SK-N-SH treated with all-trans-retinoic acid at 6 μM for 48 hours (cell line): Measurements from ENCODE around the gene CDK3.

ENCODE experiments used
- ATAC-seq: fragments of 200-7000 bp; cut with Tn5 transposase; 3 replicates; pipeline ENCODE4 v1.9.1; 2020; ENCODE audit warnings: mild to moderate bottlenecking, moderate library complexity
- ARNTL ChIP-seq: fragments of 450-650 bp; formaldehyde crosslinking; IDR thresholded peaks from 2 replicates; pipeline ENCODE4 v1.5.0; 2020; ENCODE audit warnings: low read depth, mild to moderate bottlenecking, moderate library complexity, borderline replicate concordance
- CSDC2 ChIP-seq: fragments of 250-450 bp; sonication (Bioruptor Pico); IDR thresholded peaks from 2 replicates; pipeline ENCODE4 v1.5.0; 2020; ENCODE audit warnings: mild to moderate bottlenecking, moderate library complexity
- ESRRG ChIP-seq: fragments of 250-450 bp; sonication (Bioruptor Pico); IDR thresholded peaks from 2 replicates; pipeline ENCODE4 v1.6.1; 2021; ENCODE audit warnings: mild to moderate bottlenecking
- ISL1 ChIP-seq: fragments of 250-450 bp; sonication (Bioruptor Pico); IDR thresholded peaks from 2 replicates; pipeline ENCODE4 v2.1.2; 2022; ENCODE audit warnings: mild to moderate bottlenecking, moderate library complexity
- OSR1 ChIP-seq: fragments of 250-450 bp; sonication (Bioruptor Pico); IDR thresholded peaks from 2 replicates; pipeline ENCODE4 v1.8.0; 2022; ENCODE audit warnings: moderate library complexity, mild to moderate bottlenecking, inconsistent platforms
- POU6F1 ChIP-seq: fragments of 250-450 bp; sonication (Bioruptor Pico); IDR thresholded peaks from 2 replicates; pipeline ENCODE4 v1.8.0; 2021; ENCODE audit warnings: low read depth, mild to moderate bottlenecking, moderate library complexity, borderline replicate concordance
- PPARA ChIP-seq: fragments of 250-450 bp; sonication (Bioruptor Pico); IDR thresholded peaks from 2 replicates; pipeline ENCODE4 v1.5.0; 2020; ENCODE audit warnings: mild to moderate bottlenecking, borderline replicate concordance
- RARB ChIP-seq: fragments of 250-450 bp; sonication (Bioruptor Pico); IDR thresholded peaks from 2 replicates; pipeline ENCODE4 v1.8.0; 2021; ENCODE audit warnings: mild to moderate bottlenecking, moderate library complexity
- SNAI2 ChIP-seq: fragments of 250-450 bp; sonication (Bioruptor Pico); IDR thresholded peaks from 2 replicates; pipeline ENCODE4 v1.5.0; 2020; ENCODE audit warnings: mild to moderate bottlenecking, moderate library complexity
- TCF4 ChIP-seq: fragments of 250-450 bp; sonication (Bioruptor Pico); IDR thresholded peaks from 2 replicates; pipeline ENCODE4 v1.8.0; 2021; ENCODE audit warnings: mild to moderate bottlenecking, moderate library complexity, borderline replicate concordance
- TOX ChIP-seq: fragments of 250-450 bp; sonication (Bioruptor Pico); IDR thresholded peaks from 2 replicates; pipeline ENCODE4 v1.8.0; 2021; ENCODE audit warnings: mild to moderate bottlenecking, moderate library complexity, borderline replicate concordance
- TSHZ2 ChIP-seq: fragments of 250-450 bp; sonication (Bioruptor Pico); IDR thresholded peaks from 2 replicates; pipeline ENCODE4 v1.5.0; 2020; ENCODE audit warnings: mild to moderate bottlenecking, moderate library complexity
- ZFP3 ChIP-seq: fragments of 250-450 bp; sonication (Bioruptor Pico); IDR thresholded peaks from 2 replicates; pipeline ENCODE4 v1.5.0; 2020; ENCODE audit warnings: mild to moderate bottlenecking, moderate library complexity
- ZFP30 ChIP-seq: fragments of 450-650 bp; formaldehyde crosslinking; IDR thresholded peaks from 2 replicates; pipeline ENCODE4 v1.5.0; 2022; ENCODE audit warnings: mild to moderate bottlenecking, moderate library complexity
- ZNF565 ChIP-seq: fragments of 450-650 bp; formaldehyde crosslinking; conservative IDR thresholded peaks from 2 replicates; pipeline ENCODE4 v1.5.0; 2020; ENCODE audit warnings: low read depth, mild to moderate bottlenecking, moderate library complexity
- ZNF70 ChIP-seq: fragments of 450-650 bp; formaldehyde crosslinking; IDR thresholded peaks from 2 replicates; pipeline ENCODE4 v1.5.0; 2020; ENCODE audit warnings: mild to moderate bottlenecking, moderate library complexity
- TF ChIP-seq, protein P1 (sequence below): fragments of 250-450 bp; sonication (Bioruptor Pico); IDR thresholded peaks from 2 replicates; pipeline ENCODE4 v1.5.1; 2021; ENCODE audit warnings: mild to moderate bottlenecking, moderate library complexity
- TF ChIP-seq, protein P2 (sequence below): fragments of 250-450 bp; sonication (Bioruptor Pico); IDR thresholded peaks from 2 replicates; pipeline ENCODE4 v1.8.0; 2020; ENCODE audit warnings: mild to moderate bottlenecking, moderate library complexity, borderline replicate concordance
- TF ChIP-seq, protein P3 (sequence below): fragments of 250-450 bp; sonication (Bioruptor Pico); IDR thresholded peaks from 2 replicates; pipeline ENCODE4 v1.5.1; 2020; ENCODE audit warnings: low read depth, mild to moderate bottlenecking, moderate library complexity

The CDK3 gene

GRCh38 chr17:76003915-76004314 lies 3.3 kb downstream of the CDK3 start (continued):
- TF ChIP-seq, protein P1, sequence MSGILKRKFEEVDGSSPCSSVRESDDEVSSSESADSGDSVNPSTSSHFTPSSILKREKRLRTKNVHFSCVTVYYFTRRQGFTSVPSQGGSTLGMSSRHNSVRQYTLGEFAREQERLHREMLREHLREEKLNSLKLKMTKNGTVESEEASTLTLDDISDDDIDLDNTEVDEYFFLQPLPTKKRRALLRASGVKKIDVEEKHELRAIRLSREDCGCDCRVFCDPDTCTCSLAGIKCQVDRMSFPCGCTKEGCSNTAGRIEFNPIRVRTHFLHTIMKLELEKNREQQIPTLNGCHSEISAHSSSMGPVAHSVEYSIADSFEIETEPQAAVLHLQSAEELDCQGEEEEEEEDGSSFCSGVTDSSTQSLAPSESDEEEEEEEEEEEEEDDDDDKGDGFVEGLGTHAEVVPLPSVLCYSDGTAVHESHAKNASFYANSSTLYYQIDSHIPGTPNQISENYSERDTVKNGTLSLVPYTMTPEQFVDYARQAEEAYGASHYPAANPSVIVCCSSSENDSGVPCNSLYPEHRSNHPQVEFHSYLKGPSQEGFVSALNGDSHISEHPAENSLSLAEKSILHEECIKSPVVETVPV (CRISPR knock-in tag) = no peak
- no peak for TF ChIP-seq SNAI2 (CRISPR knock-in tag)
- TF ChIP-seq, protein P2, sequence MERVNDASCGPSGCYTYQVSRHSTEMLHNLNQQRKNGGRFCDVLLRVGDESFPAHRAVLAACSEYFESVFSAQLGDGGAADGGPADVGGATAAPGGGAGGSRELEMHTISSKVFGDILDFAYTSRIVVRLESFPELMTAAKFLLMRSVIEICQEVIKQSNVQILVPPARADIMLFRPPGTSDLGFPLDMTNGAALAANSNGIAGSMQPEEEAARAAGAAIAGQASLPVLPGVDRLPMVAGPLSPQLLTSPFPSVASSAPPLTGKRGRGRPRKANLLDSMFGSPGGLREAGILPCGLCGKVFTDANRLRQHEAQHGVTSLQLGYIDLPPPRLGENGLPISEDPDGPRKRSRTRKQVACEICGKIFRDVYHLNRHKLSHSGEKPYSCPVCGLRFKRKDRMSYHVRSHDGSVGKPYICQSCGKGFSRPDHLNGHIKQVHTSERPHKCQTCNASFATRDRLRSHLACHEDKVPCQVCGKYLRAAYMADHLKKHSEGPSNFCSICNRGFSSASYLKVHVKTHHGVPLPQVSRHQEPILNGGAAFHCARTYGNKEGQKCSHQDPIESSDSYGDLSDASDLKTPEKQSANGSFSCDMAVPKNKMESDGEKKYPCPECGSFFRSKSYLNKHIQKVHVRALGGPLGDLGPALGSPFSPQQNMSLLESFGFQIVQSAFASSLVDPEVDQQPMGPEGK (CRISPR knock-in tag) = no peak
- TF ChIP-seq, all 23 proteins: peak for 0

DNA sequence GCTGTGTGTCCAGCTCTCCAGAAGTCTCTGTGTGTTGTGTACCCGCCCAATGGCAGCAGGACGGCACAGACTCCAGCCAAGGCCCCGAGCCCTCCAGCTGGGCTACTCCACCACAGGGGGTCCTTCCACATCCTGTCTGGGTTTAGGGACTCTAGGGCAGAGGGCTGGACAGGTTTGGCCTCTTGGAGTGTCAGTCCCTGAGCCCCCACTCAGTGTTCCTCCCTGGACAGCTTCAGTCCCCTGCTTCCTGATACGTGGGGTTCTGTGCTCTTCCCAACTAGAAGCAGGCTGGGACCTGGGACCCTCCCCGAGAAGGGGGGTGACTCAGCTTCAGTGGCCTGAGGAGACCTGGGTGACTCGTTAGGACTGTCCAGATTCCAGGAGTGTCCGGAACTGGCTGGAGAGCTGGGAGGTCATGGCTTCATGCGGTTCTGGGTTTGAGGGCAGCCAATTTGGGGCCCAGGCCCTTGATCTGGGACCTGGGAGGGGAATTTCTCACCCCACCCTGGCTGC lies 4.2 kb downstream of the CDK3 start:
- ATAC-seq = peak; percentile 11
- no peak for TF ChIP-seq ESRRG (CRISPR knock-in tag)
- no peak for TF ChIP-seq RARB (CRISPR knock-in tag)
- TF ChIP-seq ZFP3 (CRISPR knock-in tag) = no peak
- TF ChIP-seq OSR1 (CRISPR knock-in tag) = no peak
- no peak for TF ChIP-seq TOX (CRISPR knock-in tag)
- TF ChIP-seq ZNF70 (CRISPR knock-in tag) = no peak
- TF ChIP-seq ZFP30 (CRISPR knock-in tag) = no peak
- TF ChIP-seq, protein P2 (CRISPR knock-in tag) = no peak
- TF ChIP-seq ARNTL (CRISPR knock-in tag) = no peak
- no peak for TF ChIP-seq TCF4 (CRISPR knock-in tag)
- TF ChIP-seq TSHZ2 = no peak
- TF ChIP-seq ISL1 (CRISPR knock-in tag) = no peak
- TF ChIP-seq POU6F1 (CRISPR knock-in tag) = no peak
- no peak for TF ChIP-seq ZNF565 (CRISPR knock-in tag)
- TF ChIP-seq SNAI2 (CRISPR knock-in tag) = no peak
- TF ChIP-seq CSDC2 (CRISPR knock-in tag) = no peak
- TF ChIP-seq PPARA (CRISPR knock-in tag) = no peak
- TF ChIP-seq, protein P3, sequence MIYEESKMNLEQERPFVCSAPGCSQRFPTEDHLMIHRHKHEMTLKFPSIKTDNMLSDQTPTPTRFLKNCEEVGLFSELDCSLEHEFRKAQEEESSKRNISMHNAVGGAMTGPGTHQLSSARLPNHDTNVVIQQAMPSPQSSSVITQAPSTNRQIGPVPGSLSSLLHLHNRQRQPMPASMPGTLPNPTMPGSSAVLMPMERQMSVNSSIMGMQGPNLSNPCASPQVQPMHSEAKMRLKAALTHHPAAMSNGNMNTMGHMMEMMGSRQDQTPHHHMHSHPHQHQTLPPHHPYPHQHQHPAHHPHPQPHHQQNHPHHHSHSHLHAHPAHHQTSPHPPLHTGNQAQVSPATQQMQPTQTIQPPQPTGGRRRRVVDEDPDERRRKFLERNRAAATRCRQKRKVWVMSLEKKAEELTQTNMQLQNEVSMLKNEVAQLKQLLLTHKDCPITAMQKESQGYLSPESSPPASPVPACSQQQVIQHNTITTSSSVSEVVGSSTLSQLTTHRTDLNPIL (CRISPR knock-in tag) = no peak
- TF ChIP-seq, all 23 proteins: peak for 0
